ENCODE results near the gene TSPAN31. TPM values are rescaled to one million over a fixed set of nuclear protein-coding genes. Genes with fewer than 3 reads are reported as not detected.

The TSPAN31 gene
- polyA plus RNA-seq, 2 of the 4 experiments (the other 2 are of a cell fraction): 20.6 to 51.9 TPM

DNA sequence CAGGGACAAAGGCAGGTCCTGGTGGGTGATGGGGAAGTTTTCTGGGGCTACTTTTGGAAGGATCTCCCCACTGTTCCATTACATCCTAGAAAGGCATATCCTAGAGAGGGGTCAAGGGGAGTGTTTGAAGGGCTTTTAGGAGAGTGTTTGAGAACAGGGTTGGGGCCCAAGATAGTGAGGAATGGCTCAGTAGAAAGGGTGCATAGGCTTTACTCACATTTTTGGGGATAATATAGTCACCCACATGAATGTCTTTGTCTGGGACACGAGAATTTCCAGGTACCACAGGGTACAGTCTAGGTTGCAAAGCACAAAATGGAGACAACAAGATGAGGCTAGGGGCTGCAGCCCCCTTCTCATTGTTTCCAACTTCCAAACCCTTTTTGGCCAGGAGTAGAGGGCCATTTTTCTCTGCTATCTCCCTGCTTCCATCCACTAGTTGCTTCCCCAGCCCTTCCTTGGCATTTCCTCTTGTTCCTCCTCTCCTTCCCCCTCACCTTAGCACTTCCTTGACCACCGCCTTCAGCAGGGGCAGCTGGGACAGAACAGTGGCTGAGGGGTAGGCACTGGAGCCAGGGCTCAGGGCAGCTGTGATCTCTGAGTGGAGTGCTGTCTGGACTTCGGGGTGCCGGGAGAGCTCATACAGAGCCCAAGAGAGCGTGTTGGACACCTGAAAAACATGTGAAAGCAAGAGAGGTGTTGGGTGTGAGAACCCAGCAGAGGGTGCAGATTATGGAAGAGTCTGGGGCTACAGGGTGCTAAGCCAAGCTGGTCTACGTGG is 19.2 kb downstream of the TSPAN31 start:
- H3K4me2 ChIP-seq: peak overlapping the region; percentile 98
- H3K4me1 ChIP-seq: peaks cover 25% of the 10 kb centered on the region
- TF ChIP-seq SREBF2 (IDR thresholded peaks at IDR 0.05) (no peak), CHD2 (IDR thresholded peaks at IDR 0.05; ENCODE audit: low read length, partially characterized antibody) (no peak), EP300 (IDR thresholded peaks at IDR 0.05) (no peak), CHD4 (IDR thresholded peaks at IDR 0.05; ENCODE audit: borderline replicate concordance) (no peak), JUNB (IDR thresholded peaks at IDR 0.05) (no peak), FOSB (CRISPR knock-in tag; IDR thresholded peaks at IDR 0.05) (no peak), MAFK (IDR thresholded peaks at IDR 0.05; ENCODE audit: partially characterized antibody) (no peak), JUN (IDR thresholded peaks at IDR 0.05) (no peak), RCOR1 (IDR thresholded peaks at IDR 0.05; ENCODE audit: low read depth, low read length) (no peak), POLR2AphosphoS2 (conservative IDR thresholded peaks at IDR 0.05; ENCODE audit: low read length) (no peak), HOXA7 (CRISPR knock-in tag; IDR thresholded peaks at IDR 0.05) (no peak), SMC3 (IDR thresholded peaks at IDR 0.05) (no peak), MAZ (IDR thresholded peaks at IDR 0.05; ENCODE audit: borderline replicate concordance, low read depth, low read length) (no peak), HOXB5 (CRISPR knock-in tag; IDR thresholded peaks at IDR 0.05) (no peak), ZFP36 (IDR thresholded peaks at IDR 0.05; ENCODE audit: borderline replicate concordance, partially characterized antibody) (no peak)
- TF ChIP-seq, protein P1, sequence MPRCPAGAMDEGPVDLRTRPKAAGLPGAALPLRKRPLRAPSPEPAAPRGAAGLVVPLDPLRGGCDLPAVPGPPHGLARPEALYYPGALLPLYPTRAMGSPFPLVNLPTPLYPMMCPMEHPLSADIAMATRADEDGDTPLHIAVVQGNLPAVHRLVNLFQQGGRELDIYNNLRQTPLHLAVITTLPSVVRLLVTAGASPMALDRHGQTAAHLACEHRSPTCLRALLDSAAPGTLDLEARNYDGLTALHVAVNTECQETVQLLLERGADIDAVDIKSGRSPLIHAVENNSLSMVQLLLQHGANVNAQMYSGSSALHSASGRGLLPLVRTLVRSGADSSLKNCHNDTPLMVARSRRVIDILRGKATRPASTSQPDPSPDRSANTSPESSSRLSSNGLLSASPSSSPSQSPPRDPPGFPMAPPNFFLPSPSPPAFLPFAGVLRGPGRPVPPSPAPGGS (IDR thresholded peaks at IDR 0.05): no peak
- TF ChIP-seq, protein P2, sequence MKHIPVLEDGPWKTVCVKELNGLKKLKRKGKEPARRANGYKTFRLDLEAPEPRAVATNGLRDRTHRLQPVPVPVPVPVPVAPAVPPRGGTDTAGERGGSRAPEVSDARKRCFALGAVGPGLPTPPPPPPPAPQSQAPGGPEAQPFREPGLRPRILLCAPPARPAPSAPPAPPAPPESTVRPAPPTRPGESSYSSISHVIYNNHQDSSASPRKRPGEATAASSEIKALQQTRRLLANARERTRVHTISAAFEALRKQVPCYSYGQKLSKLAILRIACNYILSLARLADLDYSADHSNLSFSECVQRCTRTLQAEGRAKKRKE (CRISPR knock-in tag; IDR thresholded peaks at IDR 0.05; ENCODE audit: low read depth): no peak
- TF ChIP-seq, protein P3, sequence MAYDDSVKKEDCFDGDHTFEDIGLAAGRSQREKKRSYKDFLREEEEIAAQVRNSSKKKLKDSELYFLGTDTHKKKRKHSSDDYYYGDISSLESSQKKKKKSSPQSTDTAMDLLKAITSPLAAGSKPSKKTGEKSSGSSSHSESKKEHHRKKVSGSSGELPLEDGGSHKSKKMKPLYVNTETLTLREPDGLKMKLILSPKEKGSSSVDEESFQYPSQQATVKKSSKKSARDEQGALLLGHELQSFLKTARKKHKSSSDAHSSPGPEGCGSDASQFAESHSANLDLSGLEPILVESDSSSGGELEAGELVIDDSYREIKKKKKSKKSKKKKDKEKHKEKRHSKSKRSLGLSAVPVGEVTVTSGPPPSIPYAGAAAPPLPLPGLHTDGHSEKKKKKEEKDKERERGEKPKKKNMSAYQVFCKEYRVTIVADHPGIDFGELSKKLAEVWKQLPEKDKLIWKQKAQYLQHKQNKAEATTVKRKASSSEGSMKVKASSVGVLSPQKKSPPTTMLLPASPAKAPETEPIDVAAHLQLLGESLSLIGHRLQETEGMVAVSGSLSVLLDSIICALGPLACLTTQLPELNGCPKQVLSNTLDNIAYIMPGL (CRISPR knock-in tag; IDR thresholded peaks at IDR 0.05; ENCODE audit: borderline replicate concordance): no peak
- FAIRE-seq (no peak), ATAC-seq (no peak), DNase-seq (ENCODE audit: low read depth in 1 of 2, low spot score in 1 of 2) (no peak)
- 72% methylated on average over 6 of the region's 6 CpGs for WGBS (ENCODE audit: missing lambda C conversion rate)
- H3K27ac ChIP-seq: peak overlapping the region in 1 of 2 experiments; percentile 88; a peak in 1 of 6 replicates
- ChIA-PET CTCF (interaction anchor here (0.8 to 8.0 kb wide), 8 partner anchors 8 to 142 kb away, joined by 3 to 117 read pairs (median 4); partner anchors contain the start of genes EEF1AKMT3, MARCHF9 and TSFM), POLR2A (interaction anchor here (1.1 kb wide), 1 partner anchor 38 kb away, joined by 3 read pairs; no protein-coding TSS in a partner anchor)
- H3K9me3 ChIP-seq: no peaks in the 10 kb centered on the region
- no peak overlapping the region for H3K4me3 ChIP-seq

DNA sequence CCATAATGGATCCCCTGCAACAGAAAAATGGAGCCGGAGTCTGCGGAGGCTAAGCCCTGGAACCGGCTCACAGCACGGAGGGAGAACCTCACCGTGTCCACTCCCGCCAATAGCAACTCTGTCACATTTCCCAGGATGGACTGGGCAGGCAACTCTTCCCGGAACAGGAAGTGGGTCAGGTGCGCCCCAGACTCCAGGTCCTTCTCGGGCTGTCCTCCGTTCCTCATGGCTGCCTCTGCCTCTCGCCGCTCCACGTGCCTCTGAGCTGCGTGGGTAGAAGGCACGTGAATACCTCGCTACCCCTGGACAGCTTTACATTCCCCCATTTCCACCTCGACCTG is 19.8 kb downstream of the TSPAN31 start:
- peak overlapping the region; percentile 52 for H3K4me3 ChIP-seq
- H3K27ac ChIP-seq: peak overlapping the region; percentile 62 to 88; a peak in 5 of 6 replicates
- H3K9me3 ChIP-seq: no peaks in the 10 kb centered on the region
- ATAC-seq: peak; percentile 0 to 2; a peak in 1 of 6 replicates
- peaks cover 25% of the 10 kb centered on the region for H3K4me1 ChIP-seq
- TF ChIP-seq ZFP36 (IDR thresholded peaks at IDR 0.05; ENCODE audit: borderline replicate concordance, partially characterized antibody): no peak
- TF ChIP-seq ESRRA (IDR thresholded peaks at IDR 0.05; ENCODE audit: borderline replicate concordance, low read length): no peak
- no peak for TF ChIP-seq RAD21 (conservative IDR thresholded peaks at IDR 0.05 in 1 of 2, IDR thresholded peaks at IDR 0.05 in 1 of 2)
- TF ChIP-seq KDM1A (IDR thresholded peaks at IDR 0.05; ENCODE audit: low read depth): no peak
- TF ChIP-seq MYC (IDR thresholded peaks at IDR 0.05; ENCODE audit: borderline replicate concordance, low read length): no peak
- TF ChIP-seq, protein P4, sequence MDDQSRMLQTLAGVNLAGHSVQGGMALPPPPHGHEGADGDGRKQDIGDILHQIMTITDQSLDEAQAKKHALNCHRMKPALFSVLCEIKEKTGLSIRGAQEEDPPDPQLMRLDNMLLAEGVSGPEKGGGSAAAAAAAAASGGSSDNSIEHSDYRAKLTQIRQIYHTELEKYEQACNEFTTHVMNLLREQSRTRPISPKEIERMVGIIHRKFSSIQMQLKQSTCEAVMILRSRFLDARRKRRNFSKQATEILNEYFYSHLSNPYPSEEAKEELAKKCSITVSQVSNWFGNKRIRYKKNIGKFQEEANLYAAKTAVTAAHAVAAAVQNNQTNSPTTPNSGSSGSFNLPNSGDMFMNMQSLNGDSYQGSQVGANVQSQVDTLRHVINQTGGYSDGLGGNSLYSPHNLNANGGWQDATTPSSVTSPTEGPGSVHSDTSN (IDR thresholded peaks at IDR 0.05): no peak
- TF ChIP-seq, protein P5, sequence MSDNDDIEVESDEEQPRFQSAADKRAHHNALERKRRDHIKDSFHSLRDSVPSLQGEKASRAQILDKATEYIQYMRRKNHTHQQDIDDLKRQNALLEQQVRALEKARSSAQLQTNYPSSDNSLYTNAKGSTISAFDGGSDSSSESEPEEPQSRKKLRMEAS (IDR thresholded peaks at IDR 0.05): no peak
- TF ChIP-seq, protein P6, sequence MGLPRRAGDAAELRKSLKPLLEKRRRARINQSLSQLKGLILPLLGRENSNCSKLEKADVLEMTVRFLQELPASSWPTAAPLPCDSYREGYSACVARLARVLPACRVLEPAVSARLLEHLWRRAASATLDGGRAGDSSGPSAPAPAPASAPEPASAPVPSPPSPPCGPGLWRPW (IDR thresholded peaks at IDR 0.05): no peak
- TF ChIP-seq POLR2A (IDR thresholded peaks at IDR 0.05; ENCODE audit: low read length): no peak
- TF ChIP-seq, protein P7, sequence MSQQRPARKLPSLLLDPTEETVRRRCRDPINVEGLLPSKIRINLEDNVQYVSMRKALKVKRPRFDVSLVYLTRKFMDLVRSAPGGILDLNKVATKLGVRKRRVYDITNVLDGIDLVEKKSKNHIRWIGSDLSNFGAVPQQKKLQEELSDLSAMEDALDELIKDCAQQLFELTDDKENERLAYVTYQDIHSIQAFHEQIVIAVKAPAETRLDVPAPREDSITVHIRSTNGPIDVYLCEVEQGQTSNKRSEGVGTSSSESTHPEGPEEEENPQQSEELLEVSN (IDR thresholded peaks at IDR 0.05; ENCODE audit: borderline replicate concordance, low read depth): no peak
- TF ChIP-seq, protein P8, sequence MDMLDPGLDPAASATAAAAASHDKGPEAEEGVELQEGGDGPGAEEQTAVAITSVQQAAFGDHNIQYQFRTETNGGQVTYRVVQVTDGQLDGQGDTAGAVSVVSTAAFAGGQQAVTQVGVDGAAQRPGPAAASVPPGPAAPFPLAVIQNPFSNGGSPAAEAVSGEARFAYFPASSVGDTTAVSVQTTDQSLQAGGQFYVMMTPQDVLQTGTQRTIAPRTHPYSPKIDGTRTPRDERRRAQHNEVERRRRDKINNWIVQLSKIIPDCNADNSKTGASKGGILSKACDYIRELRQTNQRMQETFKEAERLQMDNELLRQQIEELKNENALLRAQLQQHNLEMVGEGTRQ (IDR thresholded peaks at IDR 0.05): no peak
- no peak for TF ChIP-seq NR3C1 (IDR thresholded peaks at IDR 0.05)
- peak overlapping the region; percentile 98 for H3K4me2 ChIP-seq
- CTCF ChIA-PET: interaction anchor here (0.8 to 8.0 kb wide), 6 partner anchors 9 to 141 kb away, joined by 3 to 117 read pairs (median 5); partner anchors contain the start of genes MARCHF9 and TSFM
- FAIRE-seq: no peak
- 44% methylated on average over 17 of the region's 17 CpGs for WGBS (ENCODE audit: missing lambda C conversion rate)
- POLR2A ChIA-PET: interaction anchor here (1.1 kb wide), 1 partner anchor 39 kb away, joined by 3 read pairs; no protein-coding TSS in a partner anchor
- no peak for DNase-seq (ENCODE audit: low read depth in 1 of 2, low spot score in 1 of 2)

Measured in A549 (cell line).